Stomach (tissue), 4 donors: ENCODE results near the gene MASP2.

Experiments
- EP300 ChIP-seq: sonication (generic); formaldehyde crosslinking; IDR thresholded peaks from one replicate; pipeline ENCODE4 v1.6.1; 2017; ENCODE audit warnings: antibody characterized with exemption
- POLR2A ChIP-seq, 4 donors: fragments of 450-650 bp; IDR thresholded peaks; one replicate each; pipeline ENCODE4 v1.6.1; 2016; ENCODE audit warnings: antibody characterized with exemption in 4 of 4, control low read depth in 2 of 4, mild to moderate bottlenecking in 1 of 4, moderate library complexity in 1 of 4
- POLR2AphosphoS5 ChIP-seq, 3 donors: sonication (generic); formaldehyde crosslinking; IDR thresholded peaks; one replicate each; pipeline ENCODE4 v1.6.1; 2016; ENCODE audit warnings: antibody characterized with exemption in 3 of 3
- TF ChIP-seq, protein P1 (sequence below), 7 experiments: fragments of 450-650 bp in 4 of 7; fragments of 200-600 bp in 3 of 7; sonication (generic) in 3 of 7; IDR thresholded peaks; one replicate each; pipeline ENCODE4 v1.5.1; 2016 to 2019; ENCODE audit warnings: antibody characterized with exemption in 7 of 7, control low read depth in 2 of 7, mild to moderate bottlenecking in 1 of 7

DNA sequence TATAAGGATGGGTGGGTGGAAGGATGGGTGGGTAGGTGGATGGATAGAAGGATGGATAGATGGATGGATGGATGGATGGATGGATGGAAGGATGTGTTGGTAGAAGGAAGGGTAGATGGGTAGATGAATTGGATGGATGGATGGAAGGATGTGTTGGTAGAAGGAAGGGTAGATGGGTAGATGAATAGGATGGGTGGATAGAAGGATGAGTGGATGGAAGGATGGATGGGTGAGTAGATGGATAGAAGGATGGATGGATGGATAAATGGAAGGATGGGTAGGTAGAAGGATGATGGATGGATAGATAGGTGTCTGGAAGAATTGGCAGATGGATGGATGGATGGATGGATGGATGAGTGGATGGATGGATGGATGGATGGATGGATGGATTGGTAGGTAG lies 6.0 kb downstream of the MASP2 start:
- TF ChIP-seq POLR2A (IDR thresholded peaks at IDR 0.05) (no peak), EP300 (no peak), POLR2AphosphoS5 (IDR thresholded peaks at IDR 0.05) (no peak)
- TF ChIP-seq, protein P1, sequence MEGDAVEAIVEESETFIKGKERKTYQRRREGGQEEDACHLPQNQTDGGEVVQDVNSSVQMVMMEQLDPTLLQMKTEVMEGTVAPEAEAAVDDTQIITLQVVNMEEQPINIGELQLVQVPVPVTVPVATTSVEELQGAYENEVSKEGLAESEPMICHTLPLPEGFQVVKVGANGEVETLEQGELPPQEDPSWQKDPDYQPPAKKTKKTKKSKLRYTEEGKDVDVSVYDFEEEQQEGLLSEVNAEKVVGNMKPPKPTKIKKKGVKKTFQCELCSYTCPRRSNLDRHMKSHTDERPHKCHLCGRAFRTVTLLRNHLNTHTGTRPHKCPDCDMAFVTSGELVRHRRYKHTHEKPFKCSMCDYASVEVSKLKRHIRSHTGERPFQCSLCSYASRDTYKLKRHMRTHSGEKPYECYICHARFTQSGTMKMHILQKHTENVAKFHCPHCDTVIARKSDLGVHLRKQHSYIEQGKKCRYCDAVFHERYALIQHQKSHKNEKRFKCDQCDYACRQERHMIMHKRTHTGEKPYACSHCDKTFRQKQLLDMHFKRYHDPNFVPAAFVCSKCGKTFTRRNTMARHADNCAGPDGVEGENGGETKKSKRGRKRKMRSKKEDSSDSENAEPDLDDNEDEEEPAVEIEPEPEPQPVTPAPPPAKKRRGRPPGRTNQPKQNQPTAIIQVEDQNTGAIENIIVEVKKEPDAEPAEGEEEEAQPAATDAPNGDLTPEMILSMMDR (IDR thresholded peaks at IDR 0.05): no peak
